HG03064 (cell line): Measurements from ENCODE around the gene CORO2B.

Source experiments
- ATAC-seq: cut with Tn5 transposase; IDR thresholded peaks from one replicate; pipeline ENCODE4 v1.9.1; 2021; ENCODE audit warnings: low read depth; ENCODE audit not compliant: unreplicated experiment

CORO2B gene

GRCh38 chr15:68578980-68579935 lies at the start of gene CORO2B:
TSS of gene CORO2B (plus strand) at chr15:68578993. CDS start at chr15:68579263, 270 bp downstream.
- no peak for ATAC-seq

- ATAC-seq: no peak
These were observed 47.2 kb upstream of the CORO2B start for GRCh38 chr15:68531387-68532179.

GRCh38 chr15:68536331-68537095 lies 42.3 kb upstream of the CORO2B start:
- no peak for ATAC-seq

- ATAC-seq: no peak
These were observed 41.7 kb upstream of the CORO2B start for GRCh38 chr15:68537097-68537496.

GRCh38 chr15:68537506-68537905 lies 41.3 kb upstream of the CORO2B start:
- ATAC-seq: no peak

- no peak for ATAC-seq
These were observed 40.5 kb upstream of the CORO2B start for GRCh38 chr15:68538311-68538710.

- no peak for ATAC-seq
These were observed 37.0 kb upstream of the CORO2B start for GRCh38 chr15:68541743-68542142.

- no peak for ATAC-seq
These were observed 36.4 kb upstream of the CORO2B start for GRCh38 chr15:68542348-68542747.

GRCh38 chr15:68542771-68543164 lies 36.0 kb upstream of the CORO2B start:
- ATAC-seq: no peak

GRCh38 chr15:68543165-68544008 lies 35.4 kb upstream of the CORO2B start:
- no peak for ATAC-seq

GRCh38 chr15:68546318-68546717 lies 32.5 kb upstream of the CORO2B start:
- no peak for ATAC-seq

- ATAC-seq: no peak
These were observed 30.4 kb upstream of the CORO2B start for GRCh38 chr15:68548364-68548763.

- no peak for ATAC-seq
These were observed 28.8 kb upstream of the CORO2B start for GRCh38 chr15:68550004-68550403.

- no peak for ATAC-seq
These were observed 28.1 kb upstream of the CORO2B start for GRCh38 chr15:68550498-68551295.

- no peak for ATAC-seq
These were observed 27.5 kb upstream of the CORO2B start for GRCh38 chr15:68551296-68551635.

GRCh38 chr15:68552344-68552743 lies 26.4 kb upstream of the CORO2B start:
- ATAC-seq: no peak

- no peak for ATAC-seq
These were observed 26.0 kb upstream of the CORO2B start for GRCh38 chr15:68552773-68553172.

- ATAC-seq: no peak
These were observed 25.3 kb upstream of the CORO2B start for GRCh38 chr15:68553314-68553993.
